GM21447 (cell line): ENCODE data around the gene INO80E.

Experiments used
- ATAC-seq: cut with Tn5 transposase; IDR thresholded peaks from one replicate; pipeline ENCODE4 v1.9.1; 2021; ENCODE audit not compliant: unreplicated experiment

Gene INO80E

DNA sequence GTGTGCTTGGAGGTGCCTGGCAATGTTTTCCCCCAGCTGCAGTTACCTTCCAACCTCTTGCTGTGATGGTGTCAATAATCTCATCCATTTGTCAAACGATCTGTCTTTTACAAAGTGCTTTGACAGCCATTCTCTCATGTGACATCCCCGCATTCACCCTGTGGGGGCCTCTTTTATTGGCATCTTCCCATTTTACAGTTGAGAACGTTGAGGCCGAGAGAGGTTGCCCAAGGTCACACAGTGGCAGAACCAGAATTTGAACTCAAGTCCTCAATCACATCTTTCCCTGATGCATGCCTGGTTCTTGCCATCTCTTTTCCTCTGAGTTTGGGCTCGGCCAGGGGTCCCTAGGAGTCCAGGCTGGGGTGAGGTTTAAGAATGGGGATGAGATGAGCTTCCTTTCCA, 20.9 kb upstream of the INO80E start:
- no peak for ATAC-seq

DNA sequence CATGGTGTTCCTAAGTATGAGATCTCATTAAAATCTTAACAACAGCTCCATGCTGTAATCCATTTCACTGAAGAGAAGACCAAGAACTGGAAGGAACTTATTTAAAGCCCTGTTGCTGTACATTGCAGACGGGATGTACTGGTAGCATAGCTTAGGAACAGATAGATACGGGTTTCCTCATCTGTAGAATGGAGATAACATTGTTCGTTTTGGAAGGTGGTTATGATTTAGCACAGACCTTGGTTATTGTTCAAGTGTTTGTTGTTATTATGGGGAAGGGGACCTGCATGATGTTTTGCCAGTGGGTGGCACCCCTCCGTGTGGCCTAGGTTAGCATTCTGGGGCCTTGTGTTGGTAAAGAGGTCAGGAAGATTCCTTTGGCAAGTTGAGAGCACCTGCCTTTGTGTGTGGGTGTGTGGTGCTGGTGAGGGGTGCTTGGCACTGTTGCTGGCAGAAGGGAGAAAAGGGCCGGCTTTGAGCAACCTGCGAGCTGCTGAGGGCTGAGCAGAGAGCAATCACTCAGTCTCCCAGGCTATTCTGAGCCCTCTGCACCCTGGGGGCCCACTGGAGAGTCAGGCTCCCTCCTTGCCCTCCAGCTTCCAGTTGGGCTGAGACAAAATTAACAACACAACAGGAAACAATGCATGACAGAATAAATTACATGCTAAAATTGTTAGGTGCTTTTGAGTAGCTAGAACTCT, 20.1 kb upstream of the INO80E start:
- no peak for ATAC-seq

DNA sequence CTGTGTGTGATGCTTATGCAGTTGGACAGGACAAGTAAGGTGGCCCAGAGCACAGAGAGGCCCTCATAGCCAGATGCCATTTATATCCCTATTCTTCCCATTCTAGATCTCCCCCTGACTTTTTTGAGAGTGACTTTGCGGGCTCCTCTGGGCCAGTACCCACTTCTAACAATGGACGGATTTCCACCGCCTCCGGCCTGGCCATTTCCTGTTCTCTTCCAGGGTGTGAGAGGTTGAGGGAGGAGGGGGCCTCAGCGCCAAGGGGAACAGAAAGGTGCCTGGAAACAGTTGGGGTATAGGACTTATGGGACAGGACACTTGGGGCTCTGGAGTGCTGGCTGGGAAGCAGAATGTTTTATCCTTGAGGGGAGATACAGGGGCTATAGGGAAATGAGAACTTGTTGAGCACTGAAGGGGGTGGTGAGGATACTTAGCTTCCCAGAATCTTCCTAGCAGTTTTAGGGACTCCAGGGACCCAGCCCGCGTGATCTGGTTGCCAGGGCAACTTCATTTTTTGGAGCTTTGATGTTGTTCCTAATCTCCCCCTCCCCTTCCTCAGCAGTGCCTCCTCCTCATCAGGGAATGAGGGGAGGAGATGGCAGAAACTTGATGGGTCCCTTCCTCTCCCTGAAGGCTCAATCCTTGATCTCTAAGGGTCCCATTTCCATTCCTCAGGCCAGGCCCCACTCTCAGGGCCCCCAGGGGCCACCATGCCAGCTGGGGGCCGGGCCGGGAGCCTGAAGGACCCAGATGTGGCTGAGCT, 18.8 kb upstream of the INO80E start:
- ATAC-seq, result no peak

DNA sequence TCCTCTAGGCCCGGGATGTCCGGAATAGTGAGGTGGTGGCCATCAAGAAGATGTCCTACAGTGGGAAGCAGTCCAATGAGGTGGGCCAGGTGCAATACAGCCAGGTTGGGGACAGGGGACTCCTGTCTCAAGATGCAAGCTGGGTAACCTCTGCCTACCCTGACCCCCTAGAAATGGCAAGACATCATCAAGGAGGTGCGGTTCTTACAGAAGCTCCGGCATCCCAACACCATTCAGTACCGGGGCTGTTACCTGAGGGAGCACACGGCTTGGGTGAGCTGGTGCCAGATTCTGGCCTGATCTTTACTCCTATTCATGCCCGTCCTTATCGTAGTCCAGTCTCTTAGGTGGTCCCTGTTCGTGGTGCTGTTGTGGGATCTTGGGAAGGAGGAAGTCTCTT, 18.0 kb upstream of the INO80E start:
- no peak for ATAC-seq

DNA sequence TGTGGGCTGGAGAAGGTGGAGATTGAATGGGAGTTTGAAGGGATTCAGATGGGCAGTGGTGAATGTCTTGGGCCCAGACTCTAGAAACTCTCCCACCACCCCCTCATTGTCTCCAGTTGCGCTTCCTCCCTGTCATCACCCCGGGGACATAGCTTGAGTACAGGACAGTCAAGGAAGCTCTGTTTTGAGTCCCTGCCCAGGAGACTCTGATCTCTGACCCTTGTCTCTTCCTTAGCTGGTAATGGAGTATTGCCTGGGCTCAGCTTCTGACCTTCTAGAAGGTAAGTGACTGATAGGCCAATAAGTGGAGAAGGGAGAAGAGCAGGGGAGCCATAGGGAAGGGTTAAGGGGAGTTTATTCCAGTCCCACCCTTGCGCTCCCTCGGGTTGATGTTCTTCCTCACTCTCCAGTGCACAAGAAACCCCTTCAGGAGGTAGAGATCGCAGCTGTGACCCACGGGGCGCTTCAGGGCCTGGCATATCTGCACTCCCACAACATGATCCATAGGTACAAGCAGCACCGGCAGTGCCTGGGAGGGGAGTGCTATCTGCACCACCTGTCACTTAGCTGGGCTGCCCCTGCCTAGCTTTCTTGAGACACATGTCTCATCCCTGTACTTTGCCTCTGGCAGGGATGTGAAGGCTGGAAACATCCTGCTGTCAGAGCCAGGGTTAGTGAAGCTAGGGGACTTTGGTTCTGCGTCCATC, 17.3 kb upstream of the INO80E start:
- no peak for ATAC-seq

DNA sequence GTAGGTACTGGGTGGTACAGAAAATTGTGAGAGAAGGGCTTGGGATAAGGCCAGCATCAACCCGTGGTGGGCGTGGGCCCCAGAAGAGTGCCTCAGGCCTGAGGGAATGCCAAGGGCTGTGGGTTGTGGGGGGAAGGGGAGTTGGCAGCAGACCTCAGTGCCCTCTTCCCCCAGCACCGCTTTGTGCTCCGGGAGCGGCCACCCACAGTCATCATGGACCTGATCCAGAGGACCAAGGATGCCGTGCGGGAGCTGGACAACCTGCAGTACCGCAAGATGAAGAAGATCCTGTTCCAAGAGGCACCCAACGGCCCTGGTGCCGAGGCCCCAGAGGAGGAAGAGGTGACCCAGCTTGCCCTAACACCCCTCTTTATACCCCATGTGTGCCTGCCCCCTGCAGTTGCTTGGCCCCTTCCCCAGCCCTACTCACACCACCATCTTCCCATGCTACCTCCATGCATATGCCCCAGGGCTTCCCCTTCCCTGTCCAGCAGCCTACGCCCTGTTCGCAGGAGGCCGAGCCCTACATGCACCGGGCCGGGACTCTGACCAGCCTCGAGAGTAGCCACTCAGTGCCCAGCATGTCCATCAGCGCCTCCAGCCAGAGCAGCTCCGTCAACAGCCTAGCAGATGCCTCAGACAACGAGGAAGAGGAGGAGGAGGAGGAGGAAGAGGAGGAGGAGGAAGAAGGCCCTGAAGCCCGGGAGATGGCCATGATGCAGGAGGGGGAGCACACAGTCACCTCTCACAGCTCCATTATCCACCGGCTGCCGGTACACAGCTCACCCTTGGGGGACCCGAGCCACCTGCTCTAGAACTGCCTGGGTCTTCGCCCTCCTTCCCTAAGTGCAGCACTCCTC, 13.3 kb upstream of the INO80E start:
- no peak for ATAC-seq

DNA sequence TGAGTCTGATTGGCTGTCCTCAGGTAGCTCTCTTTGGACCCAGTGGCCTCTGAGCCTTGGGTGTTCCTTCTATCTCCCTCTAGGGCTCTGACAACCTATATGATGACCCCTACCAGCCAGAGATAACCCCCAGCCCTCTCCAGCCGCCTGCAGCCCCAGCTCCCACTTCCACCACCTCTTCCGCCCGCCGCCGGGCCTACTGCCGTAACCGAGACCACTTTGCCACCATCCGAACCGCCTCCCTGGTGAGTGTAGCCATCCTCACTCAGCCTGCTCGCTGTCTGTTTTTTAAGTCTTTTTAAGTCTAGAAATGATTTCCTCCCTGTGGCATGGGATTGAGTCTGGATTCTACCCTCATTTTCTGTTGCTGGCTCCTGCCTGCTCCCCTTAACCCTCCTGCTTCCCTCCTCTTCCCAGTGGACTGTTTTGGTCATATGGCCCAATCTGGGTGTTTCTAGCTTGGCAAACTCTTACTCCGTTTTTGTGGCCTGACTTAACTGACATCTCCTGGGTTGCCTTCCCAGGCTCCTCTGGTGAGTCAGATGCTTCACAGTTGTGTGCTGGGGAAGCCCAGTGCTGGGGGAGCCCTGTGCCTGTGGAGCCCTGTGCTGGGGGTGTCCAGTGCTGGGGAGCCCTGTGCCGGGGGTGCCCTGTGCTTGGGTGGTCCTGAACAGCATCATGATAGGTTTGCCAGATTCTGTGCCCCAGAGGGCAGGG, 12.5 kb upstream of the INO80E start:
- ATAC-seq, result no peak

DNA sequence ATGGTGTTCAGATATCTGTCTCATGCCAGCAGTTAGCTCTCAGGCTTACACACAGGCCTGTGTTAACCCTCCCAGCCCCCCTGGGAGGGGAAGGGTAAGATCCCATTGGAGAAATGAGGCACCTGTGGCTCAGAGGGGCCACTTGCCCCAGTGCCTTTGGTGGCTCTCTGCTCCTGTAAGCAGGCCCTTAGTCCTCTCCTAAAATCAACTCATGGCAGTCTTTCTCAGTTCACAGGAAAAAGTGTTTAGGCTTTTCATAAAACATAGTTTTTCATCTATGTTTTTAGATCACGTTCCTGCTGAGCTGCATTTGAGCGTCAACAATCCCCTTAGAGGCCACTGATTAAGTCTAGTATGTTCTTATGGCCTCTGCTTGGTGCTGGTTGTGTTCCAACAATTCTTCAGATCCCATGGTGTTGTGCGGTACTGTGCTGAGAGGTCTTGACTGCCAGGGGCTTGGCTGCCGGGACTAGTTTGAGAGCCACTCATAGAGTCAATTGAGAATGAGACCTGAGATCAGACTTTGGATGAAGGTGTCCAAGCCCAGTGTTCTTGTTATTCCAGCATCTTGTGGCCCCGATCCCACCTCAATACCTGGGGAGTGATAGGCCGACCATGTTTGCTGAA, 11.8 kb upstream of the INO80E start:
- ATAC-seq, result no peak

DNA sequence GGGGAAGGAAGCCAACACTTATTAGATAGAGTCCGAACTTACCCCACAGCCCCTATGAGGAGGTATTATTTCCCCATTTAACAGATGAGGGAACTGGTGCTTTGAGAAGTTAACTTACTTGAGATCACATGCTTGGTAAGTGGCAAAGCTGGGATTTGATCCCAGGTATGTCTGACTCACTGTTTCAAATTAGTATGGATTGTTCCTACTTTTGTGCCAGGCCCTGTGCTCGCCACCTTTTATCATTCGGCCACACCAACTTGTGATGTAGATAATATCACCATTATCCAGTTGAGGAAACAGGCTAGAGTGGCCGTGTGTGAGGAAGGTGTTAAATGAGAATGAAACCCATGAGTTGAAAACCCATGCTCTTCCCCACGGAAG, 11.3 kb upstream of the INO80E start:
- no peak for ATAC-seq

DNA sequence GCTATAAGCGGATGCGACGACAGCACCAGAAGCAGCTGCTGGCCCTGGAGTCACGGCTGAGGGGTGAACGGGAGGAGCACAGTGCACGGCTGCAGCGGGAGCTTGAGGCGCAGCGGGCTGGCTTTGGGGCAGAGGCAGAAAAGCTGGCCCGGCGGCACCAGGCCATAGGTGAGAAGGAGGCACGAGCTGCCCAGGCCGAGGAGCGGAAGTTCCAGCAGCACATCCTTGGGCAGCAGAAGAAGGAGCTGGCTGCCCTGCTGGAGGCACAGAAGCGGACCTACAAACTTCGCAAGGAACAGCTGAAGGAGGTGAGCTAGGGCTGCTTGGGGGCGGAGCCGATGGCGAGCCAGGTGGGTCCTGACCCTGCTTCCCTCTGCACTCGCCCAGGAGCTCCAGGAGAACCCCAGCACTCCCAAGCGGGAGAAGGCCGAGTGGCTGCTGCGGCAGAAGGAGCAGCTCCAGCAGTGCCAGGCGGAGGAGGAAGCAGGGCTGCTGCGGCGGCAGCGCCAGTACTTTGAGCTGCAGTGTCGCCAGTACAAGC, 10.7 kb upstream of the INO80E start:
- ATAC-seq, result no peak

DNA sequence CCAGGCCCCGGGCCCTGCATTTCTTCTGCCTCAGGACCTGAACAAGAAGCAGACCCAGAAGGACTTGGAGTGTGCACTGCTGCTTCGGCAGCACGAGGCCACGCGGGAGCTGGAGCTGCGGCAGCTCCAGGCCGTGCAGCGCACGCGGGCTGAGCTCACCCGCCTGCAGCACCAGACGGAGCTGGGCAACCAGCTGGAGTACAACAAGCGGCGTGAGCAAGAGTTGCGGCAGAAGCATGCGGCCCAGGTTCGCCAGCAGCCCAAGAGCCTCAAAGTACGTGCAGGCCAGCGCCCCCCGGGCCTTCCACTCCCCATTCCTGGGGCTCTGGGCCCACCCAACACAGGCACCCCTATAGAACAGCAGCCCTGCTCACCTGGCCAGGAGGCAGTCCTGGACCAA, 9.8 kb upstream of the INO80E start:
- ATAC-seq, result no peak

DNA sequence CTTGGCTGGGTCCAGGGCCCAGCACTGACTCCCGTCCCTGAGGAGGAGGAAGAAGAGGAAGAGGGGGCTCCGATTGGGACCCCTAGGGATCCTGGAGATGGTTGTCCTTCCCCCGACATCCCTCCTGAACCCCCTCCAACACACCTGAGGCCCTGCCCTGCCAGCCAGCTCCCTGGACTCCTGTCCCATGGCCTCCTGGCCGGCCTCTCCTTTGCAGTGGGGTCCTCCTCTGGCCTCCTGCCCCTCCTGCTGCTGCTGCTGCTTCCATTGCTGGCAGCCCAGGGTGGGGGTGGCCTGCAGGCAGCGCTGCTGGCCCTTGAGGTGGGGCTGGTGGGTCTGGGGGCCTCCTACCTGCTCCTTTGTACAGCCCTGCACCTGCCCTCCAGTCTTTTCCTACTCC, 9.1 kb upstream of the INO80E start:
- ATAC-seq, result no peak

DNA sequence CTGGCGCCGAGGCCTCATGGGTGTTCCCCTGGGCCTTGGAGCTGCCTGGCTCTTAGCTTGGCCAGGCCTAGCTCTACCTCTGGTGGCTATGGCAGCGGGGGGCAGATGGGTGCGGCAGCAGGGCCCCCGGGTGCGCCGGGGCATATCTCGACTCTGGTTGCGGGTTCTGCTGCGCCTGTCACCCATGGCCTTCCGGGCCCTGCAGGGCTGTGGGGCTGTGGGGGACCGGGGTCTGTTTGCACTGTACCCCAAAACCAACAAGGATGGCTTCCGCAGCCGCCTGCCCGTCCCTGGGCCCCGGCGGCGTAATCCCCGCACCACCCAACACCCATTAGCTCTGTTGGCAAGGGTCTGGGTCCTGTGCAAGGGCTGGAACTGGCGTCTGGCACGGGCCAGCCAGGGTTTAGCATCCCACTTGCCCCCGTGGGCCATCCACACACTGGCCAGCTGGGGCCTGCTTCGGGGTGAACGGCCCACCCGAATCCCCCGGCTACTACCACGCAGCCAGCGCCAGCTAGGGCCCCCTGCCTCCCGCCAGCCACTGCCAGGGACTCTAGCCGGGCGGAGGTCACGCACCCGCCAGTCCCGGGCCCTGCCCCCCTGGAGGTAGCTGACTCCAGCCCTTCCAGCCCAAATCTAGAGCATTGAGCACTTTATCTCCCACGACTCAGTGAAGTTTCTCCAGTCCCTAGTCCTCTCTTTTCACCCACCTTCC, 8.5 kb upstream of the INO80E start:
- ATAC-seq, result no peak

DNA sequence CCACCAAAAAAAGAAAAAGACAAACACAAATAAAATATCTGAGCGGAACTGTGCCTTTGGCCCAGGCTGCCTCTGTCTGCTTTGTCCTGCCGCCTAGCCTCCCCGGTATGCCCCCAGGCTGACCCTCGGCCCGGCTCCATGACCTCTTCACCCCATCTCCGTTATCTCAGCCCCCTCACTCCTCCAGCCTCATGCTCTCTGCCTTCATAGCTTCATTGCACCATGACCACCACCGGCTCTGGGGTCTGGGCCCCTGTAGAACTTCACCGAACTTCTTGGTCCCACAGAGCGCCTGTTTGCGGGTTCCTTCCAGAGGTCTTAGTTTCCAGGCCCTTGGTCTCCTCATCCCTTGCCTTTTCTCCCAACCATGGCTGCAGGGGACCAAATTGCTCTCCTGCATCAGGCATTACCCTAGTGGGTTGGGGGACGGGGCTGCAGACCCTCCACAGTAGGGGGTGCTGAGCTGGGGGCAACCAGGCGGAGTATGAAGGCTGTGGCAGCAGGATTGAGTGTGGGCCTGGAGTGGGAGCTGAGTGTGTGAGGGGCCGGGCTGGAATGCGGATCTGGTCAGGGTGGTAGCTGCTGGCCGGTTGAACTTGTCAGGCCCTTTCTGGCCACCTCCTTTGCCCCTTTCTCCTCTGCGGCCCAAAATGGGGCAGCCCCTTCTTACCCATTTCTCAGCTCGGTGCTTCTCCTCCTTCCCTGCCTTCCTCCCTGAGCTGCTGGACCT, 7.5 kb upstream of the INO80E start:
- ATAC-seq, result no peak

DNA sequence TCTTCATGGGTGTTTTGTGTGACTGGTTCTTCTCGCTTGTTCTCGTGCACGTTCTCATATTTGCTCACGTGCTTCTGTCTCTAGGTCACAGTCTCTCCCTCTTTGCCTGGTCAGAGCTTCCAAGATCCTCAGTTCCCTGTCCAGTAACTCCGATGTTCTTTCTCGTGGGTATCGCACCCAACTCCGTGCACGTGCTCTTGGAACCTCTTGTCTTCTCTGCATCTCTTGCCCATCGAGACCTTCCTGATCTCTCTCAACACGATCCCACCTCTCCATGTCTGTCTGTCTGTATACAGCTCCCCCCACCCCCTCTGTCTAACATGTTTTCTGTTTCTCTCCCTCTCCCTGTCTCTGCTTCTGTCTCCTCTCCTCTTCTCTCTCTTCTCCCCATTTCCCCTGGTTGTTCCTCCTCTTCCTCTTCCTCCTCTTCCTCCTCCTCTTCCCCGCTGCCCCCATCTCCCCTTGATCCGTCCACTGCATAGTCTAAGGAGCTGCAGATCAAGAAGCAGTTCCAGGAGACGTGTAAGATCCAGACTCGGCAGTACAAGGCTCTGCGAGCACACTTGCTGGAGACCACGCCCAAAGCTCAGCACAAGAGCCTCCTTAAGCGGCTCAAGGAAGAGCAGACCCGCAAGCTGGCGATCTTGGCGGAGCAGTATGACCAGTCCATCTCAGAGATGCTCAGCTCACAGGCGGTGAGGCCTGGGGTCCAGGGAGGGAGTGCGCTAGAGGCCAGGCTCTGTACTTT, 6.8 kb upstream of the INO80E start:
- no peak for ATAC-seq

DNA sequence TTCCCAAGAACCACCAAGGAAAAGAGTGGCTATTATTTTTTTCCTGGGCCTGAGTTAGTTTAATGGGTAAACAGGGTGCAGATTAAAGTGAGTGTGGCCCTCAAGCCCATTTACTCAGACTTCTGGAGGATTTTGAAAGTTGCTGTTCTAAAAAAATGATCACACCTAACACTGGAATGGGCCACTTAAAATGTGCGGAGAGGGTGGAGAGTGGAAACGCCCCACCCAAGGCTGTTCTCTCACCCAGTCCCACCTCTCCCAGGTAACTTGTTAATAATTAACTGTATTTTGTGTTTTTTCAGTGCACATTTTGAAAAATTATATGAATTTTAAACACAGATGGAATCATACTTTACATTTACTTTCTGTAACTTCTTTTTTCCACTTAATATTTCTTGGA, 6.0 kb upstream of the INO80E start:
- ATAC-seq, result no peak

DNA sequence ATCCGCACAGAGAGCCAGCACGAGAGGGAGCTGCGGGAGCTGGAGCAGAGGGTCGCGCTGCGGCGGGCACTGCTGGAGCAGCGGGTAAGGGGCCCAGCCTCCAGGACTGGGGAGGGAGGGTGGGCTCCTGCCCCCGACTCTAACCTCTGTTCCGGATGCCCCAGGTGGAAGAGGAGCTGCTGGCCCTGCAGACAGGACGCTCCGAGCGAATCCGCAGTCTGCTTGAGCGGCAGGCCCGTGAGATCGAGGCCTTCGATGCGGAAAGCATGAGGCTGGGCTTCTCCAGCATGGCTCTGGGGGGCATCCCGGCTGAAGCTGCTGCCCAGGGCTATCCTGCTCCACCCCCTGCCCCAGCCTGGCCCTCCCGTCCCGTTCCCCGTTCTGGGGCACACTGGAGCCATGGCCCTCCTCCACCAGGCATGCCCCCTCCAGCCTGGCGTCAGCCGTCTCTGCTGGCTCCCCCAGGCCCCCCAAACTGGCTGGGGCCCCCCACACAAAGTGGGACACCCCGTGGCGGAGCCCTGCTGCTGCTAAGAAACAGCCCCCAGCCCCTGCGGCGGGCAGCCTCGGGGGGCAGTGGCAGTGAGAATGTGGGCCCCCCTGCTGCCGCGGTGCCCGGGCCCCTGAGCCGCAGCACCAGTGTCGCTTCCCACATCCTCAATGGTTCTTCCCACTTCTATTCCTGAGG, 5.0 kb upstream of the INO80E start:
- ATAC-seq, result no peak
